Measurements from ENCODE around the gene RNF144B. TPM values are rescaled to one million over a fixed set of nuclear protein-coding genes. Genes with fewer than 3 reads are reported as not detected.

Gene RNF144B
- total and polyA plus RNA-seq, 10 donors, result 6.5 to 82.5 (median 45.3) TPM

GRCh38 chr6:18469536-18469935, 82.4 kb downstream of the RNF144B start:
- Histone ChIP-seq H3K9me3 (no peaks in the 10 kb centered on the region), H3K27me3 (replicated peaks in 1 of 7) (no peaks in the 10 kb centered on the region), H3K36me3 (peaks cover 0 to 48% (median 8%) of the 10 kb centered on the region in 6 donors), H3K27ac (no peak overlapping the region), H3K4me3 (no peak overlapping the region), H3K4me1 (peaks cover 0 to 7% (median 0%) of the 10 kb centered on the region in 6 donors)
- intact Hi-C loops (cut with DNase I; ENCODE audit: low total_unique reads), result no loop called here
- no peak for DNase-seq
- 74 to 91% (median 84%) methylated on average over 3 of the region's 3 CpGs for WGBS, 5 donors
- TF ChIP-seq POLR2A (IDR thresholded peaks at IDR 0.05) (no peak), CTCF (IDR thresholded peaks at IDR 0.05 in 8 of 11, conservative IDR thresholded peaks at IDR 0.05 in 3 of 11) (no peak), POLR2AphosphoS5 (IDR thresholded peaks at IDR 0.05) (no peak)

GRCh38 chr6:18471232-18471964, 84.2 kb downstream of the RNF144B start:
- WGBS, 5 donors, result 84 to 87% (median 85%) methylated on average over 15 of the region's 15 CpGs
- DNase-seq, result no peak
- peak in 2 of 3 donors; percentile 36 to 46 for TF ChIP-seq POLR2AphosphoS5 (IDR thresholded peaks at IDR 0.05)
- TF ChIP-seq POLR2A (IDR thresholded peaks at IDR 0.05), result no peak

GRCh38 chr6:18472941-18473340, 85.8 kb downstream of the RNF144B start:
- Histone ChIP-seq H3K9me3 (no peaks in the 10 kb centered on the region), H3K36me3 (peaks cover 0 to 14% (median 0%) of the 10 kb centered on the region in 6 donors), H3K27ac (peak overlapping the region in 2 of 8 donors; percentile 25 to 36), H3K4me1 (peaks cover 0 to 19% (median 10%) of the 10 kb centered on the region in 6 donors), H3K27me3 (replicated peaks in 1 of 7) (no peaks in the 10 kb centered on the region), H3K4me3 (no peak overlapping the region)
- WGBS, 5 donors, result 52 to 59% (median 57%) methylated on average over 2 of the region's 2 CpGs
- DNase-seq, result no peak
- TF ChIP-seq POLR2AphosphoS5 (IDR thresholded peaks at IDR 0.05) (no peak), CTCF (IDR thresholded peaks at IDR 0.05 in 8 of 11, conservative IDR thresholded peaks at IDR 0.05 in 3 of 11) (no peak), POLR2A (IDR thresholded peaks at IDR 0.05) (no peak)
- intact Hi-C loops (cut with DNase I; ENCODE audit: low total_unique reads), result no loop called here

More at GRCh38 chr6:18471232-18471964, 84.2 kb downstream of the RNF144B start:
- Histone ChIP-seq H3K4me3 (no peak overlapping the region), H3K36me3 (peaks cover 0 to 29% (median 0%) of the 10 kb centered on the region in 6 donors), H3K27me3 (replicated peaks in 1 of 7) (no peaks in the 10 kb centered on the region), H3K4me1 (peaks cover 0 to 7% (median 0%) of the 10 kb centered on the region in 6 donors), H3K9me3 (no peaks in the 10 kb centered on the region), H3K27ac (no peak overlapping the region)
- intact Hi-C loops (cut with DNase I; ENCODE audit: low total_unique reads), result no loop called here

- peaks cover 0 to 6% (median 0%) of the 10 kb centered on the region in 6 donors for H3K36me3 ChIP-seq
- no peaks in the 10 kb centered on the region for H3K9me3 ChIP-seq
- no peak overlapping the region for H3K4me3 ChIP-seq
- no peak for DNase-seq
- no peak for TF ChIP-seq POLR2AphosphoS5 (IDR thresholded peaks at IDR 0.05)
- TF ChIP-seq CTCF (IDR thresholded peaks at IDR 0.05 in 8 of 11, conservative IDR thresholded peaks at IDR 0.05 in 3 of 11), result no peak
- no peak for TF ChIP-seq POLR2A (IDR thresholded peaks at IDR 0.05)
- H3K27me3 ChIP-seq (replicated peaks in 1 of 7), result no peaks in the 10 kb centered on the region
- peaks cover 0 to 26% (median 14%) of the 10 kb centered on the region in 6 donors for H3K4me1 ChIP-seq
- WGBS, 5 donors, result 38 to 61% (median 45%) methylated on average over 2 of the region's 2 CpGs
- peak overlapping the region in 3 of 8 donors; percentile 11 to 36 (median 25) for H3K27ac ChIP-seq
- intact Hi-C loops (cut with DNase I; ENCODE audit: low total_unique reads), result no loop called here
Observed at GRCh38 chr6:18473755-18474154, 86.6 kb downstream of the RNF144B start.

Data from spleen (tissue), 11 donors.